Activated naive CD4-positive, alpha-beta T cell treated with anti-CD3 and anti-CD28 coated beads, Interleukin-2, amount 50 U/mL, for 72 hours (primary cell): ENCODE measurements around the gene PIP5KL1. TPM values are rescaled to one million over a fixed set of nuclear protein-coding genes. Genes with fewer than 3 reads are reported as not detected.

Source experiments
- total RNA-seq, 2 donors: library from RNA; stranded (reverse); gene quantifications; one replicate each; pipeline ENCODE4 v1.2.3, GENCODE V29; 2022

PIP5KL1 gene
- total RNA-seq, 2 donors from 2014 or later, result 4.0 to 6.8 TPM

Other genes starting within 250 kb of the PIP5KL1 start
- gene CFAP157, start 223.8 kb downstream of the PIP5KL1 start, total RNA-seq, result not detected
- gene PTRH1, start 215.1 kb downstream of the PIP5KL1 start, total RNA-seq, result 10 to 100 TPM in 1 of 2 donors, 1 to 10 TPM in 1; 9.5 to 12.6 TPM
- under 1 TPM; 0.62 to 0.73 TPM for gene TTC16, start 214.7 kb downstream of the PIP5KL1 start, total RNA-seq
- 10 to 100 TPM; 10.9 to 17.1 TPM for gene TOR2A, start 195.5 kb downstream of the PIP5KL1 start, total RNA-seq
- gene SH2D3C, start 152.1 kb downstream of the PIP5KL1 start, total RNA-seq, result 10 to 100 TPM; 39.3 to 39.5 TPM
- 10 to 100 TPM; 74.8 to 89.3 TPM for gene CDK9, start 144.7 kb downstream of the PIP5KL1 start, total RNA-seq
- gene FPGS, start 127.9 kb downstream of the PIP5KL1 start, total RNA-seq, result 10 to 100 TPM; 64.8 to 73.8 TPM
- 10 to 100 TPM; 12.9 to 24.1 TPM for gene ENG, start 76.1 kb downstream of the PIP5KL1 start, total RNA-seq
- 10 to 100 TPM; 19.0 to 31.3 TPM for gene AK1, start 53.1 kb downstream of the PIP5KL1 start, total RNA-seq
- gene ST6GALNAC6, start 31.2 kb downstream of the PIP5KL1 start, total RNA-seq, result 10 to 100 TPM; 55.2 to 56.1 TPM
- gene ST6GALNAC4, start 13.7 kb downstream of the PIP5KL1 start, total RNA-seq, result 10 to 100 TPM; 24.5 to 43.2 TPM
- gene DPM2, start 7.1 kb upstream of the PIP5KL1 start, total RNA-seq, result 10 to 100 TPM; 26.0 to 49.8 TPM
- gene EEIG1, start 50.2 kb upstream of the PIP5KL1 start, total RNA-seq, result 10 to 100 TPM; 63.1 to 96.5 TPM
- 10 to 100 TPM in 1 of 2 donors, 1 to 10 TPM in 1; 9.8 to 12.7 TPM for gene NAIF1, start 136.5 kb upstream of the PIP5KL1 start, total RNA-seq
- 10 to 100 TPM; 10.9 to 19.0 TPM for gene SLC25A25, start 137.5 kb upstream of the PIP5KL1 start, total RNA-seq
- gene PTGES2, start 197.0 kb upstream of the PIP5KL1 start, total RNA-seq, result 10 to 100 TPM in 1 of 2 donors, 1 to 10 TPM in 1; 6.6 to 50.6 TPM
- gene LCN2, start 218.7 kb upstream of the PIP5KL1 start, total RNA-seq, result not detected
- gene BBLN, start 229.5 kb upstream of the PIP5KL1 start, total RNA-seq, result 10 to 100 TPM; 67.6 to 82.2 TPM